ENCODE measurements around the gene ACBD6. TPM values are rescaled to one million over a fixed set of nuclear protein-coding genes. Genes with fewer than 3 reads are reported as not detected.

The ACBD6 gene
- total RNA-seq, 1 donor from 2014 or later: 34.4 TPM

GRCh38 chr1:180435566-180435965, 66.8 kb downstream of the ACBD6 start:
- peaks cover 5% of the 10 kb centered on the region for H3K4me1 ChIP-seq
- TF ChIP-seq CTCF (IDR thresholded peaks at IDR 0.05) (no peak), POLR2AphosphoS5 (IDR thresholded peaks at IDR 0.05; ENCODE audit: insufficient read depth in 1 of 2, low read depth in 1 of 2) (no peak), POLR2A (IDR thresholded peaks at IDR 0.05) (no peak)
- DNase-seq (ENCODE audit: extremely low spot score in 2 of 2): no peak
- no peak overlapping the region for H3K4me3 ChIP-seq
- no peak overlapping the region for H3K27ac ChIP-seq
- intact Hi-C loops (cut with DNase I): no loop called here
- no peaks in the 10 kb centered on the region for H3K36me3 ChIP-seq
- no peaks in the 10 kb centered on the region for H3K9me3 ChIP-seq
- no peaks in the 10 kb centered on the region for H3K27me3 ChIP-seq

GRCh38 chr1:180433873-180434272, 68.5 kb downstream of the ACBD6 start:
- Histone ChIP-seq H3K4me3 (no peak overlapping the region), H3K27me3 (no peaks in the 10 kb centered on the region), H3K27ac (no peak overlapping the region), H3K9me3 (no peaks in the 10 kb centered on the region), H3K36me3 (no peaks in the 10 kb centered on the region), H3K4me1 (peaks cover 5% of the 10 kb centered on the region)
- intact Hi-C loops (cut with DNase I): no loop called here
- TF ChIP-seq CTCF (IDR thresholded peaks at IDR 0.05) (no peak), POLR2AphosphoS5 (IDR thresholded peaks at IDR 0.05; ENCODE audit: insufficient read depth in 1 of 2, low read depth in 1 of 2) (no peak), POLR2A (IDR thresholded peaks at IDR 0.05) (no peak)
- no peak for DNase-seq (ENCODE audit: extremely low spot score in 2 of 2)

GRCh38 chr1:180431683-180432082, 70.7 kb downstream of the ACBD6 start:
- H3K27ac ChIP-seq: no peak overlapping the region
- TF ChIP-seq CTCF (IDR thresholded peaks at IDR 0.05) (no peak), POLR2AphosphoS5 (IDR thresholded peaks at IDR 0.05; ENCODE audit: insufficient read depth in 1 of 2, low read depth in 1 of 2) (no peak), POLR2A (IDR thresholded peaks at IDR 0.05) (no peak)
- H3K4me1 ChIP-seq: peaks cover 5% of the 10 kb centered on the region
- H3K4me3 ChIP-seq: no peak overlapping the region
- no peaks in the 10 kb centered on the region for H3K36me3 ChIP-seq
- no peaks in the 10 kb centered on the region for H3K9me3 ChIP-seq
- intact Hi-C loops (cut with DNase I): no loop called here
- no peak for DNase-seq (ENCODE audit: extremely low spot score in 2 of 2)
- H3K27me3 ChIP-seq: no peaks in the 10 kb centered on the region

DNA sequence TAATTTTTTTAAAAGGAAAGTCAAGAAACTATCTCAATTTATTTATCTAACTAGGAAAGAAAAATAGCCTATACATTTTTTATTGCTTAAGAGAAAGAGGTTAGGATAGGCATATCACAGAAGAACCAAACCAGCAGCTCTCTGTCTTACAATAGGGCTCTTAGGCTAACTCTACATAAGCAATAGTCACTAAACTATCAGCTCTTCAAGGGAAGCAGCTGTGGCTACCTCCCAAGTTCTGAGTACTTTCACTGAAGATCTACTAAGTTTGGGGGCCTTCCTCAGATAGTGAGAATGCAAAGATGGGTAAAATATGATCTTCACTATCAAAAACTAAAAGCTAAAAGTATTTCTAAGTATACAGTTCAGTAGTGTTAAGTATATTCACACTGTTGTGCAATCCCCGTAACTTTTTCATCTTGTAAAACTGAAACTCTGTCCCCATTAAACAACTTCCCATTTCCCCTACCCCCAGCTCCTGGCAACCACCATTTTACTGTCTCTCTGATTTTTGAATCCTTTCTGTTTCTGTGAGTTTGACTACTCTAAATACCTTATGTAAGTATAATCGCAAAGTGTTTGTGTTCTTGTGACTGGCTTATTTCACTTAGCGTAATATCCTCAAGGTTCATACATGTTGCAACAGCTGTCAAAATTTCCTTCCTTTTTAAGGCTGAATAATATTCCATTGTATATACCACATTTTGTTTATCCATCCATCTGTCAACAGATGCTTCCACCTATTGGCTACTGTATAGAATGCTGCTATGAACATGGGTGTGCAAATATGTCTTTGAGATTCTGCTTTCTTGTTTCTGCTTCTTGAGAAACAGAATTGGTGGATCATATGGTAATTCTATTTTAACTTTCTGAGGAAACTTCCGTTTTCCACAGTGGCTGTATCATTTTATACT, 73.3 kb downstream of the ACBD6 start:
- H3K9me3 ChIP-seq: no peaks in the 10 kb centered on the region
- no peaks in the 10 kb centered on the region for H3K36me3 ChIP-seq
- DNase-seq (ENCODE audit: extremely low spot score in 2 of 2): no peak
- TF ChIP-seq CTCF (IDR thresholded peaks at IDR 0.05): no peak
- TF ChIP-seq POLR2A (IDR thresholded peaks at IDR 0.05): no peak
- no peak for TF ChIP-seq POLR2AphosphoS5 (IDR thresholded peaks at IDR 0.05; ENCODE audit: insufficient read depth in 1 of 2, low read depth in 1 of 2)
- no peak overlapping the region for H3K27ac ChIP-seq
- intact Hi-C loops (cut with DNase I): no loop called here
- no peaks in the 10 kb centered on the region for H3K27me3 ChIP-seq
- no peak overlapping the region for H3K4me3 ChIP-seq
- H3K4me1 ChIP-seq: peaks cover 14% of the 10 kb centered on the region

- no peaks in the 10 kb centered on the region for H3K27me3 ChIP-seq
- no peaks in the 10 kb centered on the region for H3K9me3 ChIP-seq
- no peak overlapping the region for H3K27ac ChIP-seq
- TF ChIP-seq POLR2AphosphoS5 (IDR thresholded peaks at IDR 0.05; ENCODE audit: insufficient read depth in 1 of 2, low read depth in 1 of 2) (no peak), POLR2A (IDR thresholded peaks at IDR 0.05) (no peak), CTCF (IDR thresholded peaks at IDR 0.05) (no peak)
- intact Hi-C loops (cut with DNase I): no loop called here
- no peaks in the 10 kb centered on the region for H3K36me3 ChIP-seq
- H3K4me1 ChIP-seq: peaks cover 9% of the 10 kb centered on the region
- no peak overlapping the region for H3K4me3 ChIP-seq
- DNase-seq (ENCODE audit: extremely low spot score in 2 of 2): no peak
Measured at GRCh38 chr1:180425952-180426351, 76.4 kb downstream of the ACBD6 start.

All from vagina (tissue), 2 donors.